ENCODE measurements around the gene POLN. TPM values are rescaled to one million over a fixed set of nuclear protein-coding genes. Genes with fewer than 3 reads are reported as not detected.

Gene POLN
- polyA plus RNA-seq, 1 experiment, result 0.35 TPM

DNA sequence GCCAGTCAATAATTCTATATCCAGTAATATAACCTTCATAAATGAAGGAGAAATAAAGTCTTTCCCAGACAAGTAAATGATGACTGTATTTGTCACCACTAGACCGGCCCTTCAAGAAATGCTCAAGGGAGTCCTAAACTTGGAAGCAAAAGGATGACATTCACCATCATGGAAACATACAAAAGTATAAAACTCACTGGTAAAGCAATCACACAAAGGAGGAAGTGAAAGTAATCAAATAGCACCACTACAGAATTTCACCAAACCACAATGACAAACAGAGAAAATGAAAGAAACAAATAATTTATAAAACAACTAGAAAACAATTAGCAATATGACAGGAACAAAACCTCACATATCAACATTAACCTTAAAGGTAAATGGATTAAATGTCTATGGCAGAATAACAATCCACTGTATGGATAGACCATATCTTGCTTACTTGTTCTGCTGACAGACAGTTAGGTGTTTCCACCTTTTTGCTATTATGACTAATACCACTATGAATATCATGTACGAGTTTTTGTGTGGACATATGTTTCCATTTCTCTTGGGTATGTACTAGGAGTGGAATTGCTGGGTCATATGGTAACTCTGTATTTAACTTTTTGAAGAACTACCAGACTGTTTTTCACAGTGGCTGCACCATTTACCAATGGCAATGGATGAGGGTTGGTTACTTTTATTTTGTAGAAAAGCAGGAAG, 137.9 kb downstream of the POLN start:
- H3K27ac ChIP-seq (ENCODE audit: low read depth, low read length), result no peak overlapping the region
- DNase-seq (ENCODE audit: low read depth, low spot score), result no peak
- ChIA-PET CTCF (no interaction called here), POLR2A (no interaction called here)
- TF ChIP-seq, protein P1, sequence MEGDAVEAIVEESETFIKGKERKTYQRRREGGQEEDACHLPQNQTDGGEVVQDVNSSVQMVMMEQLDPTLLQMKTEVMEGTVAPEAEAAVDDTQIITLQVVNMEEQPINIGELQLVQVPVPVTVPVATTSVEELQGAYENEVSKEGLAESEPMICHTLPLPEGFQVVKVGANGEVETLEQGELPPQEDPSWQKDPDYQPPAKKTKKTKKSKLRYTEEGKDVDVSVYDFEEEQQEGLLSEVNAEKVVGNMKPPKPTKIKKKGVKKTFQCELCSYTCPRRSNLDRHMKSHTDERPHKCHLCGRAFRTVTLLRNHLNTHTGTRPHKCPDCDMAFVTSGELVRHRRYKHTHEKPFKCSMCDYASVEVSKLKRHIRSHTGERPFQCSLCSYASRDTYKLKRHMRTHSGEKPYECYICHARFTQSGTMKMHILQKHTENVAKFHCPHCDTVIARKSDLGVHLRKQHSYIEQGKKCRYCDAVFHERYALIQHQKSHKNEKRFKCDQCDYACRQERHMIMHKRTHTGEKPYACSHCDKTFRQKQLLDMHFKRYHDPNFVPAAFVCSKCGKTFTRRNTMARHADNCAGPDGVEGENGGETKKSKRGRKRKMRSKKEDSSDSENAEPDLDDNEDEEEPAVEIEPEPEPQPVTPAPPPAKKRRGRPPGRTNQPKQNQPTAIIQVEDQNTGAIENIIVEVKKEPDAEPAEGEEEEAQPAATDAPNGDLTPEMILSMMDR (IDR thresholded peaks at IDR 0.05; ENCODE audit: low read depth, low read length), result no peak
- peaks cover 26% of the 10 kb centered on the region for H3K27me3 ChIP-seq (ENCODE audit: control insufficient read depth, insufficient read depth, low read length)
- H3K4me3 ChIP-seq (ENCODE audit: low read depth, low read length), result no peak overlapping the region
- peaks cover 9% of the 10 kb centered on the region for H3K9me3 ChIP-seq (ENCODE audit: control insufficient read depth, insufficient read depth, low read length)

DNA sequence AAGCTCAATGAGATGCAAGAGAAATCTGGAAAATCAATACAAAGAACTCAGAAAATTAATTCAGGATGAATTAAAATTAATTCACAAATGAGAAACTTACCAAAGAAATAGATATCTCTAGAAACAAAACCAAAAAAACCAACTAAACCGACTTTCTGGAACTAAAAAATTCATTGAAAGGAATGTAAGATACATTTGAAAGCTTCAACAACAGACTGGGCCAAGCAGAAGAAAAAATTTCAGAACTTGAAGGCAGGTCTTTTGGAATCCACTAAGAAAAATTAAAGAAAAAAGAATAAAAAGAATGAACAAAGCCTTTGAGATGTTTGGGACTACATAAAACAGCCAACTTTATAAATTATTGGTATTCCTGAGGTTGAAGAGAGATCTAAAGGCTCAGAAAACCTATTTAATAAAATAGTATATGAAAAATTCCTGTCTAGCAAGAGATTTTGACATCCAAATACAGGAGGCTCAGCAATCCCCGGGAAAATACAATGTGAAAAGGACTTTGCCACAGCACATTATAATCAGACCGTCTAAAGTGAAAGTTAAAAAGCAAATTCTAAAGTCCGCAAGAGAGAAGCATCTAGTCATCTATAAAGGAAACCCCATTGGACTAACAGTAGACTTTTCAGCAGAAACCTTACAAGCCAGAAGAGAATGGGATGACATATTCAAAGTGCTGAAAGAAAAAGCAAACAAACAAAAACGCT, 138.6 kb downstream of the POLN start:
- peaks cover 25% of the 10 kb centered on the region for H3K27me3 ChIP-seq (ENCODE audit: control insufficient read depth, insufficient read depth, low read length)
- ChIA-PET CTCF (no interaction called here), POLR2A (no interaction called here)
- TF ChIP-seq, protein P1 (IDR thresholded peaks at IDR 0.05; ENCODE audit: low read depth, low read length), result no peak
- no peak for DNase-seq (ENCODE audit: low read depth, low spot score)
- no peak overlapping the region for H3K27ac ChIP-seq (ENCODE audit: low read depth, low read length)
- no peak overlapping the region for H3K4me3 ChIP-seq (ENCODE audit: low read depth, low read length)
- peaks cover 9% of the 10 kb centered on the region for H3K9me3 ChIP-seq (ENCODE audit: control insufficient read depth, insufficient read depth, low read length)

DNA sequence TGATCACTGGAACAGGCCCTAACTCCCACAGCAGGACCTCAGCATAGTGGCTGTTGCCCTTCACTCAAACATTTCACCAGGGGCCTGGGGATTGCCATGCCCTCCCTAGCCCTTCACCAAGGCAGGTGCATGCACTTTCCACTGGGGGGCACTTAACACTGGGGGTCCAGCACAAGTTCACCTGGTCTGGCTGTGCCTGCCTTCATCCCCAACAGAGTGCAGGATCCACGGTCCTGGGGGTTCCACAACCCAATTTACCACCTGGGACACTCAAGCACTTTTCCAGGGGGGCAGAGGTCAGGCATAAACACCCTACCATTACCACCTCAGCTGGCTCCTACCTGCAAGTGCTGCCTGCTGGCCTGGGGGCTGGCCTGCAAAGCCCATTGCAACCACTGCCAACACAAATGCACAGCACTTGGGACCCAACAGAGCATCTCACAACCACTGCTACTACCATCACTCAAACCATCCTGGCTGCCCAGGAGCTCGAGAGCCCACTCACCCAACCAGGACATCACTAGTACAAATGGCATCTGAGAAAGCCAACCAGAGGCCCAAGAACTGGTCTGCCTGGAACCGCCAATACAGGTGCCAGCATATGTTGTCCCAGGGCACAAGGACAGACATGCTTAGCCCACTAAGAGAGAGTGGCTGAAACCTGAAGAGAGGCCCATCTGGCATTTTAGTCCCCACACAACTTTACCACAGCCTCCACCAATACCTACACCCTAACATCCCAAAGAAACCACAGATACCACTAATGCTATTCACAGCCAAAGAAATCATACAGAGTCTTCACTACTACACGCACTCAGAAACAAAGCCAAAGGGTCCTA, 139.7 kb downstream of the POLN start:
- no peak overlapping the region for H3K27ac ChIP-seq (ENCODE audit: low read depth, low read length)
- CTCF ChIA-PET, result no interaction called here

DNA sequence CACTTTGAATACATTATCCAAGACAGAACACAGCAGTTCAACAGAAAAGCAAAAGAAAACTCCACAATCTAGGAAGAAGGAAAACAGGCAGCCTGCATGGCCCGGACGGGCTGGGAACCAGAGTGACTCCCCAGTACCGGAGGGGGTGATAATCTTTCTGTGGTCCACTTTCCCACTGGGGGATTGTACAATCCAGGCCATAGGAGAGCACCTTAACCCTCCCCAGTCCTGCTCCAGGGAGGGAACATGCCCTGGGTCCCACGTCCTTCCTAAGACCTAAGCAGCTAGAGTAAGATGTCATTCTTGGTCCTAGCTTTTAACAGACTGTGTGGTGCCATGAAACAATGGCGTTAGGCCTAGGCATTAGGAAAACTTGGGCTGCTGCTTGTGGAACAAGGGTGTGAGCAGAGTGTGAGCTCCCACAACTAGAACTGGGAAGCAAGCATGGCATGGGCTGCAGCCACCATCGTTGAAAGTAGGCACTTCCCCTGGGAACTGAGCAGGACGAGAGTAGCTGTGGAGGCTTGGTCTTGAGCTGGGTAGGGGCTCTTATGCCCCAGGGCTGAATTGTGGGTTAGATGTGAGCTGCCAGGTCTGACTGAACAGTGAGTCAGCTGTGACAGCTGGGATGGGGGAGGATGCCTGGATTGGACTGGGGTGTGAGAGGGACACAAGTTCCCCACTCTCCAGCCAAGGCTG, 140.4 kb downstream of the POLN start:
- TF ChIP-seq, protein P1 (IDR thresholded peaks at IDR 0.05; ENCODE audit: low read depth, low read length), result no peak
- H3K27ac ChIP-seq (ENCODE audit: low read depth, low read length), result no peak overlapping the region
- peaks cover 10% of the 10 kb centered on the region for H3K9me3 ChIP-seq (ENCODE audit: control insufficient read depth, insufficient read depth, low read length)
- POLR2A ChIA-PET, result no interaction called here
- CTCF ChIA-PET, result no interaction called here
- H3K4me3 ChIP-seq (ENCODE audit: low read depth, low read length), result no peak overlapping the region
- DNase-seq (ENCODE audit: low read depth, low spot score), result no peak
- H3K27me3 ChIP-seq (ENCODE audit: control insufficient read depth, insufficient read depth, low read length), result peaks cover 16% of the 10 kb centered on the region

More for the DNA sequence above, 139.7 kb downstream of the POLN start:
- H3K9me3 ChIP-seq (ENCODE audit: control insufficient read depth, insufficient read depth, low read length), result peaks cover 9% of the 10 kb centered on the region
- TF ChIP-seq, protein P1 (IDR thresholded peaks at IDR 0.05; ENCODE audit: low read depth, low read length), result no peak
- H3K4me3 ChIP-seq (ENCODE audit: low read depth, low read length), result no peak overlapping the region
- peaks cover 16% of the 10 kb centered on the region for H3K27me3 ChIP-seq (ENCODE audit: control insufficient read depth, insufficient read depth, low read length)
- POLR2A ChIA-PET, result no interaction called here
- DNase-seq (ENCODE audit: low read depth, low spot score), result no peak

Measured in AG04450 (cell line).